Retinal pigment epithelial cell (primary cell): ENCODE measurements around the gene GJA8.
A peak's percentile ranks its signal among the peaks of the same experiment; 100 is the strongest.
"Not testable (repeated sequence)": the region's sequence is repeated elsewhere in the genome, so short reads cannot be mapped to it uniquely, and the experiment has no call there.

Experiments
- DNase-seq: peaks from one replicate; pipeline ENCODE4 v3.0.0-alpha.2; 2010; ENCODE audit warnings: low read depth
- H3K4me3 ChIP-seq: 2 replicates; pipeline ENCODE4 v1.5.1; 2011; ENCODE audit warnings: mild to moderate bottlenecking, low read length, control low read depth, moderate library complexity
- CTCF ChIP-seq: conservative IDR thresholded peaks from 2 replicates; pipeline ENCODE4 v1.5.1; 2011; ENCODE audit warnings: low read depth, low read length, control low read depth, inconsistent platforms

GJA8 gene

GRCh38 chr1:147897789-147898188 is 4.8 kb upstream of the GJA8 start:
- no peak overlapping the region for H3K4me3 ChIP-seq
- no peak for DNase-seq
- no peak for TF ChIP-seq CTCF

DNA sequence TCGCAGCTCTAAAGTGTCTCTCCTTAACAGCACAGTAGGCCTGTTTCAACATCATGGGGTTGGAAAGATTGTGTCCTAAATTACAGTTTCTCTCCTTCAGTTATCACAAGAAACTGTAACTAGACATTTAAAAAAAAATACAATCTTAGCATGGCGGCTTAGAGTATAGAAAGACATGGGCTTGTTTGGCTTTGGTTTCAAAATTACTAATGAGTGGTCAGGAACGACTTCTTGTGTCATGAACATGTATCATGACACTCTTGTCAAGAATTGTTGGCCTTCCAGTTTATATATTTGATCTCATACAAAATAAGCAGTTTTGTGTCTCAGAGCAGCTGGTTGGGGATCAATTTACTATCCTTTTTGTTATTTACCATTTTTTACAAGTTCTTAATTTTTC is 2.1 kb downstream of the GJA8 start:
- H3K4me3 ChIP-seq = no peak overlapping the region
- DNase-seq = no peak
- TF ChIP-seq CTCF = no peak

DNA sequence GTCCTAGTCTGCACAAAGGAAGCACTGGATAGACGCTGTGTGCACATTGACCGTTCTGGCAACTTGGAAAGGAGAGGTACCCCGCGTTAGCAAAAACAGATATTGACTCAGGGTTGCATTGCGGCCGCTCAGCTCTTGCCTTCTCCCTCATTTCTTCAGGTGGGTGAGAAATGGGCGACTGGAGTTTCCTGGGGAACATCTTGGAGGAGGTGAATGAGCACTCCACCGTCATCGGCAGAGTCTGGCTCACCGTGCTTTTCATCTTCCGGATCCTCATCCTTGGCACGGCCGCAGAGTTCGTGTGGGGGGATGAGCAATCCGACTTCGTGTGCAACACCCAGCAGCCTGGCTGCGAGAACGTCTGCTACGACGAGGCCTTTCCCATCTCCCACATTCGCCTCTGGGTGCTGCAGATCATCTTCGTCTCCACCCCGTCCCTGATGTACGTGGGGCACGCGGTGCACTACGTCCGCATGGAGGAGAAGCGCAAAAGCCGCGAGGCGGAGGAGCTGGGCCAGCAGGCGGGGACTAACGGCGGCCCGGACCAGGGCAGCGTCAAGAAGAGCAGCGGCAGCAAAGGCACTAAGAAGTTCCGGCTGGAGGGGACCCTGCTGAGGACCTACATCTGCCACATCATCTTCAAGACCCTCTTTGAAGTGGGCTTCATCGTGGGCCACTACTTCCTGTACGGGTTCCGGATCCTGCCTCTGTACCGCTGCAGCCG is 5.4 kb downstream of the GJA8 start:
- H3K4me3 ChIP-seq = no peak overlapping the region
- DNase-seq = no peak
- no peak for TF ChIP-seq CTCF

DNA sequence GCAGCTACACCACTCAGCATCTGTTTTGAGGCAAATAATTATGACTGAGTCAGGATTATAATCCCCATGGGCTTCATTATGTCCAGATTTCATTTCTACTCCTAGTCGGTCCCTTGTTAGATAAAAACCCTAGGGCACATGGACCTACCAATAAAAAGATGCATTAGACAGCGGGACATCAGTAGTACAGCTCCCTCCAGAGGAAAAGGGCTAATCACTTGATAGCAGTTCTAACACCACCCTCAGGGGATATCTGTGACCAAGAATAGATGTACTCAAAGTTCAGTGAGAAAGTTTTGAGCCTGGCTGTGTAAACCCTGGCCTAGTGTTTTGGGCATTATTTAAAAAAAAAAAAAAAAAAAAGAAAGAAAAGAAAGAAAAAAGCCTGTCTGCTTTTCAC is 10.0 kb downstream of the GJA8 start:
- no peak for TF ChIP-seq CTCF
- H3K4me3 ChIP-seq = no peak overlapping the region
- no peak for DNase-seq

- TF ChIP-seq CTCF = no peak
- no peak overlapping the region for H3K4me3 ChIP-seq
- no peak for DNase-seq
Observed at GRCh38 chr1:147913362-147913942, 10.9 kb downstream of the GJA8 start.

- DNase-seq = no peak
- no peak overlapping the region for H3K4me3 ChIP-seq
- TF ChIP-seq CTCF = no peak
Observed at GRCh38 chr1:147919896-147920295, 17.3 kb downstream of the GJA8 start.

- no peak for DNase-seq
- H3K4me3 ChIP-seq = no peak overlapping the region
- TF ChIP-seq CTCF = no peak
Observed at GRCh38 chr1:147924813-147925212, 22.2 kb downstream of the GJA8 start.

DNA sequence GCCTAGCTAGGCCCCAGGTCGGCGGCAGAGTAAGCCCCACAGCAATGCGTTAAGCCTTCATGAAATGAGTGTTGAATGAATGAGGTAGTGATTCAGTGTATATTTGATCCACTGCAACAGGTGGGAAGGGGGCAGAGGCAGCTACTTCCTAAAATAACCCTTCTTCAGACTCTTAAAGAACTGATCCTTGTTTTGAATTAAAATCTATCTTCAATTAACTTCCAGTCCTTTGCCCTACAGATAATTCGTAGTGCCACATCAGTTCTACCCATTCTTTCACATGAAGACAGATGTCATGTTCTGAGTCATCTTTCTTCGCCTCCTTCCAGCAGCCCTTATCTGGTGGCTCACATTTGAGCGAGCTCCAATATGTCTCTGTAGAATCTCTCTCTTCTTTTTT is 24.6 kb downstream of the GJA8 start:
- not testable (repeated sequence) for DNase-seq, H3K4me3 ChIP-seq

GRCh38 chr1:147927689-147928088 is 25.1 kb downstream of the GJA8 start:
- H3K4me3 ChIP-seq, DNase-seq: not testable (repeated sequence)

DNA sequence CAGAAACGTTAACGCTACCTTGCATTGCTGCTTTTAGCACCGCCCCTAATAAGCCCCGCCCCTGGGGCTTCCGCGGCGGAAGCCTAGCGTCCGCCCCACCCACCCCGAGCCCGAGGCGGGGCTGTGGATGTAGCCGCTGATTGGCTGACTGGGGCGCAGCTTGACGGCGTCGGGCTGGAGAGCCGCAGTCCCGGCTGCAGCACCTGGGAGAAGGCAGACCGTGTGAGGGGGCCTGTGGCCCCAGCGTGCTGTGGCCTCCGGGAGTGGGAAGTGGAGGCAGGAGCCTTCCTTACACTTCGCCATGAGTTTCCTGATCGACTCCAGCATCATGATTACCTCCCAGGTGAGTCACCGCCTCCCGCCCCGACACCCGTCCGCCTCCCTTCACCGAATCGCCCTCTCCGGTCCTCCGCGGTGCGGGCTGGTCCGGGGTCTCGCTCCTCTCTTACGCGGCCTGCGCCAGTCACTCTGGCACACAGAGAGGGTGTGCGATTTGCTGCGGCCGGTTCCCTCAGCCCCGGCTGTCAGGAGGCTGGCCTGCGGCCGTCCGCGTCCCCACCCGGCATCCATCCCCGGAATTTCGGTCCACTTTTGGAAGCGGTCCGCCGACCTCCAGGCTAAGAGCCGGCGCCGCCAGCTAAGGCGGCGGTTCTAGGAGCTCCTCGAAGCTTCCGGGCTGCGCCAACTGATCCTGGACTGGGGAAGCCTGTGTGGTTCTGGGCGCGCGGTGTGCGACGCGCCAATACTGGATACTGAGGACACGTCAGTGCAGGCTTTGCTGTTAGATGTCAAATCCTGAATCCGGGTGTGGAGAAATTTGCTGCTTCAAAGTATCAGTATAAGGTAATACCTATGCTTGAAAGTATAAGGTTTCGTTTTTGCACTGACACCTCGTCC is 25.9 kb downstream of the GJA8 start, which contains the start of gene GPR89B:
GPR89B (plus strand) TSS at position 185 of the 897 bp plus-strand sequence; CDS start at position 302, 117 bp downstream.
- peak; percentile 39 for DNase-seq
- H3K4me3 ChIP-seq = peak within 1 kb of the TSS; percentile 69
